Upper lobe of right lung (tissue), 1 donor: ENCODE measurements around the gene ZG16B. TPM values are rescaled to one million over a fixed set of nuclear protein-coding genes. Genes with fewer than 3 reads are reported as not detected.
A peak's percentile ranks its signal among the peaks of the same experiment; 100 is the strongest.

Source experiments
- ATAC-seq: fragments of 200-7000 bp; cut with Tn5 transposase; one replicate; pipeline ENCODE4 v1.9.1; 2020; ENCODE audit warnings: mild to moderate bottlenecking, moderate library complexity
- DNase-seq: peaks from one replicate; pipeline ENCODE4 v3.0.0-alpha.2; 2020
- H3K27ac ChIP-seq: fragments of 200-600 bp; one replicate; pipeline ENCODE4 v1.8.0; 2022
- H3K27me3 ChIP-seq: fragments of 200-600 bp; one replicate; pipeline ENCODE4 v1.8.0; 2022; ENCODE audit warnings: mild to moderate bottlenecking
- H3K36me3 ChIP-seq: fragments of 200-600 bp; one replicate; pipeline ENCODE4 v1.8.0; 2022
- H3K4me1 ChIP-seq: fragments of 200-600 bp; one replicate; pipeline ENCODE4 v1.8.0; 2022
- H3K4me3 ChIP-seq: fragments of 200-600 bp; one replicate; pipeline ENCODE4 v1.8.0; 2022; ENCODE audit warnings: mild to moderate bottlenecking
- H3K9me3 ChIP-seq: fragments of 200-600 bp; one replicate; pipeline ENCODE4 v1.8.0; 2022
- intact Hi-C: fragments of 100-400 bp; cut with DNase I; formaldehyde crosslinking; loops from one replicate; pipeline ENCODE4 v1.11.0; 2022
- total RNA-seq: library from RNA; stranded (reverse); fragmentation: NEBNext Ultra II Directional; extraction: Animal tissue kit (Norgen Biotek cat#: 25700); gene quantifications from one replicate; pipeline ENCODE4 v1.2.1, GENCODE V29; 2021
- TF ChIP-seq, protein P1 (sequence below): fragments of 200-600 bp; IDR thresholded peaks from one replicate; pipeline ENCODE4 v1.8.0; 2022; ENCODE audit warnings: antibody characterized with exemption
- donor health status: DM: no; HTN: yes; CAD: no; lungs with severe emphysema.

The ZG16B gene
- total RNA-seq, 1 donor from 2014 or later, result not detected

DNA sequence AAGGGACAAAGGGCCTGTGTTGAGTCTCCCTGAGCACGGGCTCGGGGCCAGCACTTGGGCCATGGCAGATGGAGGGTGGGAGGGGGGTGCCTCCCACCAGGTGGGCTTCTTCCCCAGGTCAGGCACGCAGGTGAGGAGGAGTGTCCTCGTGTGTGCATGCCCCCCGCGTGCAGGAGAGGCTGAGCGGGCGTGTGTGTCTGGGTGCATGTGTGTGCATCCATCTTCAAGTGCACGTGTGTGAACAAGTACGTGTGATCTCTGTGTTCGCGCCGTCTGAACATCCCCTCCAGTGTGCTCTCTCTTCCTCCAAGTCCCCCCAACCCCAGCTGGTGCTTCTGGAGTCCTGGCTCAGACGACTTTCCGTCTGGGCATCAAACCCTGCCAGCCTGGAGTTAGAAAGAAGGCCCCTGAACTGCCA lies 2.7 kb upstream of the ZG16B start:
- Histone ChIP-seq H3K4me1 (peaks cover 6% of the 10 kb centered on the region), H3K27ac (no peak overlapping the region), H3K9me3 (no peaks in the 10 kb centered on the region), H3K4me3 (no peak overlapping the region), H3K27me3 (no peaks in the 10 kb centered on the region), H3K36me3 (no peaks in the 10 kb centered on the region)
- DNase-seq (no peak), ATAC-seq (no peak)
- TF ChIP-seq, protein P1, sequence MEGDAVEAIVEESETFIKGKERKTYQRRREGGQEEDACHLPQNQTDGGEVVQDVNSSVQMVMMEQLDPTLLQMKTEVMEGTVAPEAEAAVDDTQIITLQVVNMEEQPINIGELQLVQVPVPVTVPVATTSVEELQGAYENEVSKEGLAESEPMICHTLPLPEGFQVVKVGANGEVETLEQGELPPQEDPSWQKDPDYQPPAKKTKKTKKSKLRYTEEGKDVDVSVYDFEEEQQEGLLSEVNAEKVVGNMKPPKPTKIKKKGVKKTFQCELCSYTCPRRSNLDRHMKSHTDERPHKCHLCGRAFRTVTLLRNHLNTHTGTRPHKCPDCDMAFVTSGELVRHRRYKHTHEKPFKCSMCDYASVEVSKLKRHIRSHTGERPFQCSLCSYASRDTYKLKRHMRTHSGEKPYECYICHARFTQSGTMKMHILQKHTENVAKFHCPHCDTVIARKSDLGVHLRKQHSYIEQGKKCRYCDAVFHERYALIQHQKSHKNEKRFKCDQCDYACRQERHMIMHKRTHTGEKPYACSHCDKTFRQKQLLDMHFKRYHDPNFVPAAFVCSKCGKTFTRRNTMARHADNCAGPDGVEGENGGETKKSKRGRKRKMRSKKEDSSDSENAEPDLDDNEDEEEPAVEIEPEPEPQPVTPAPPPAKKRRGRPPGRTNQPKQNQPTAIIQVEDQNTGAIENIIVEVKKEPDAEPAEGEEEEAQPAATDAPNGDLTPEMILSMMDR, result no peak
- intact Hi-C loops, result no loop called here

DNA sequence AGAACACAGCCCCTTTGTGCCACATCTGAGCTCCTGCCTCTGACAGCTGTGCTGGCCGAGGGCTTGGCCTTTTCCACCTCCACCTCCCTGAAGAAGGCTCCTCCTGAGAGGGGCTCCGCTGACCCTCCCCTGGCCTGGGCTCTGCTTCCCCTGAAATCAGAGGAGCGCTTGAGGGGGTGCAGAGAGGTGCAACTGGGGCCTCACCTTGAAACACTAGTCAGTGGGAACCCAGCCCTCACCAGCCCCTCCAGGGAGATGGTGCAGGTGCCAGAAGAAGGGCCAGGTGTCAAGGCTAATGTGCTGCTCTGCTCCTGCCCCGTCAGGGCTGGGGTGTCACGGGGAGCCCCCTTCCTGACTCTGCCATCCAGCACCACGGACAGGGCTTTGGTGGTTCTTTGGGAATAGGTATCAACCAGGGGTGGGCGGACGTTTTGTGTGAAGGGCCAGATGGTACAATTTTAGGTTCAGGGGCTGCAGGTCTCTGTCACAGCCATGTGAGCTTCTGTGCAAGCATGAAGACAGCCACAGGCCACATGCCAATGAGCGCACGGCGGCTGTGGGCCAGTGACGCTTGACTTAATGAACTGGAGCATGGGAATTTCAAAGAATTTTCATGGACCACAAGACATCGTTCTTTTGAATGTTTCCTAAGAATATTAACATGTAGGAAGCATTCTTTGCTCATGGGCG lies 2.1 kb upstream of the ZG16B start:
- intact Hi-C loops, result no loop called here
- Histone ChIP-seq H3K4me3 (no peak overlapping the region), H3K9me3 (no peaks in the 10 kb centered on the region), H3K27me3 (no peaks in the 10 kb centered on the region), H3K4me1 (peaks cover 6% of the 10 kb centered on the region), H3K27ac (no peak overlapping the region), H3K36me3 (no peaks in the 10 kb centered on the region)
- TF ChIP-seq, protein P1, result no peak
- DNase-seq, result peak; percentile 58
- ATAC-seq, result no peak

DNA sequence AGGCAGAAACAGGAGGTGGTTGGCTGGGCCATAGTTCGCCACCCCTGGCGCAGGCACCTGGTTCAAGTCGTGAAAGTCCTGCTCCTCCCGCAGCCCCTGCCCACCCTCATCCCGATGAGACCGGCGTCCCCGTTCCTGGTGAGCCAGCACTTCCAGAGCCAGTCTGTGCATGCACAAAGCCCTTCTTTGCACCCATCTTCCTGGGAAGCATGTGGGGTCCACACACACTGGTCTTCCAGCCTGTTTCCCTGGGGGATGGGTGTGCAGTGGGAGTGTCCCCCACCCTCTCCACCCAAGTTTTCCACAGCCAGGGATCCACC lies 1.6 kb upstream of the ZG16B start:
- Histone ChIP-seq H3K27me3 (no peaks in the 10 kb centered on the region), H3K36me3 (no peaks in the 10 kb centered on the region), H3K27ac (no peak overlapping the region), H3K4me3 (no peak overlapping the region), H3K4me1 (peaks cover 6% of the 10 kb centered on the region), H3K9me3 (no peaks in the 10 kb centered on the region)
- ATAC-seq (no peak), DNase-seq (peak; percentile 46)
- TF ChIP-seq, protein P1, result no peak
- intact Hi-C loops, result no loop called here

DNA sequence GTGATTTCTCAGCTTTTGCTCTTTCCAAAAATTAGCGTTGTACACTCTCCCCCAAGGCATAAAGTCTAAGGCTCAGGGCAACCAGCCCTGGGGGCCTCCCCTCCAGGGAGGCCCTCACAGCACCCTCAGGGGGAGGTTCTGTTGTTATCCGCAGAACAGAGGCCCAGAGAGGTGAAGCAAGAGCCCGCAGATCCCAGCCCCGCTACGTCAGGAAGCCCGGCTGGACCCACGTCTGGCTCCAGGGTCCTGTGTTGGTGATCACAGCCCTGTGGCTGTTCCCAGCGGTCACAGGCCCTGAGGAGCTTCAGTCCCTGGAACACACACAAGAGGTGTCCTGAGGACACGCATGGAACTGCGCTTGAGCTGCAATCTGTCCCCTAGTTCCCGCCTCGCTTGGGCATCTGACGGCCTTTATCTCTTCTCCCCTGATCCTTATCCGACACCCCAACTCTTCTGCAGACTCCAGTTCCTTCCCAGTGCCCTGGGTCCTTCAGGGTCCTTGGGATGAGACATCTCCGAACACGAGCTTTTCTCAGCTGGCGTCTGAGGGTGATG lies 1.1 kb upstream of the ZG16B start:
- Histone ChIP-seq H3K4me3 (no peak overlapping the region), H3K36me3 (no peaks in the 10 kb centered on the region), H3K27ac (no peak overlapping the region), H3K9me3 (no peaks in the 10 kb centered on the region), H3K4me1 (peaks cover 6% of the 10 kb centered on the region), H3K27me3 (no peaks in the 10 kb centered on the region)
- DNase-seq (peak; percentile 52), ATAC-seq (no peak)
- intact Hi-C loops, result no loop called here
- TF ChIP-seq, protein P1, result no peak

DNA sequence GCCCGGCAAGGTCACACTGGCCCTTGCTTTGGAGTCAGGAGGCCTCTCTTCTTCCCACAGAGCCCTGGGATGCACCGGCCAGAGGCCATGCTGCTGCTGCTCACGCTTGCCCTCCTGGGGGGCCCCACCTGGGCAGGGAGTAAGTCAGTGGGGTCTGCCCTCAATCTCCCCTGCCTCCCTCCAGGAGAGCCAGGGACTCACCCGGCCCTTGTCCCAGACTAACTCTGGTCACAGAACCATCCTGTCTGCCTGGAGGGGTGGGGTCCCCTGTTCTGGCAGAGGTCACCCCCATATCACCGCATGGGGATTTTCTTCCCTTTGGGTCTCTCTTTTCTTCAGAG lies 222 bp downstream of the ZG16B start:
- ATAC-seq (no peak), DNase-seq (peak; percentile 47)
- TF ChIP-seq, protein P1, result no peak
- no peak overlapping the region for H3K27ac ChIP-seq
- intact Hi-C loops, result no loop called here
- no peaks in the 10 kb centered on the region for H3K27me3 ChIP-seq
- no peaks in the 10 kb centered on the region for H3K9me3 ChIP-seq
- peaks cover 6% of the 10 kb centered on the region for H3K4me1 ChIP-seq
- H3K4me3 ChIP-seq, result no peak overlapping the region
- no peaks in the 10 kb centered on the region for H3K36me3 ChIP-seq

DNA sequence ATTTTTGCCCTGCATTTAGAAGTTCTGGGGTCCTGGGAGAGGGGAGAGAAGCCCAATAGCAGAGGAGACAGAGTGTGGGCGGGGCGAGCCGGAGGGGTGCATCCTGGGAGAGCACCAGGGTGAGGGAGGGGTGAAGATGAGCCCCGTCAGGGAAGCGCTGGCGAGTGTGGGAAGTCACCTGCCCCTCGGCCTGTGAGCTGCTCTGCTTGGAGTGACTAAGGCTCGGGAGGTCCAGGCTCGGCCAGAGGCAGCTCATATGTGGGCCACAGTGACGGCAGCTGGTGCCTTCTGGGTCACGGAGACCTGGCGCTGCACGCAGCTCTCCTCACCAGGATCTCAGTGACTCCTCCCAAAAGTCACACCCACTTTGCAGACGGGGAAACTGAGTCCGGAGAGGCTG lies 1.1 kb downstream of the ZG16B start:
- peaks cover 6% of the 10 kb centered on the region for H3K4me1 ChIP-seq
- no peaks in the 10 kb centered on the region for H3K27me3 ChIP-seq
- DNase-seq (peak; percentile 53), ATAC-seq (no peak)
- H3K36me3 ChIP-seq, result no peaks in the 10 kb centered on the region
- no peaks in the 10 kb centered on the region for H3K9me3 ChIP-seq
- no peak overlapping the region for H3K27ac ChIP-seq
- TF ChIP-seq, protein P1, result no peak
- intact Hi-C loops, result no loop called here
- H3K4me3 ChIP-seq, result no peak overlapping the region
